ENCODE measurements around the gene PI16. TPM values are rescaled to one million over a fixed set of nuclear protein-coding genes. Genes with fewer than 3 reads are reported as not detected.

PI16 gene
- total and polyA plus RNA-seq, 9 donors, result 0.12 to 43.1 (median 3.1) TPM; not detected in 1

- peaks cover 13% of the 10 kb centered on the region for H3K4me1 ChIP-seq (ENCODE audit: insufficient read depth)
- DNase-seq, result no peak
- no peak overlapping the region for H3K4me3 ChIP-seq
- H3K27me3 ChIP-seq, result no peaks in the 10 kb centered on the region
- WGBS, 3 donors, result 43 to 48% (median 48%) methylated on average over 5 of the region's 5 CpGs
- no peaks in the 10 kb centered on the region for H3K9me3 ChIP-seq
- no peak overlapping the region for H3K27ac ChIP-seq
- TF ChIP-seq EP300 (IDR thresholded peaks at IDR 0.05), result no peak
- TF ChIP-seq POLR2A (IDR thresholded peaks at IDR 0.05), result no peak
- TF ChIP-seq CTCF (IDR thresholded peaks at IDR 0.05), result no peak
- H3K36me3 ChIP-seq, result no peaks in the 10 kb centered on the region
- intact Hi-C loops (cut with DNase I), result no loop called here
These were observed 34.0 kb upstream of the PI16 start for GRCh38 chr6:36920546-36920945.

- no peak overlapping the region for H3K4me3 ChIP-seq
- no peak for DNase-seq
- H3K27ac ChIP-seq, result no peak overlapping the region
- no peaks in the 10 kb centered on the region for H3K9me3 ChIP-seq
- no peaks in the 10 kb centered on the region for H3K36me3 ChIP-seq
- H3K27me3 ChIP-seq, result no peaks in the 10 kb centered on the region
- intact Hi-C loops (cut with DNase I), result no loop called here
- TF ChIP-seq CTCF (IDR thresholded peaks at IDR 0.05) (no peak), POLR2A (IDR thresholded peaks at IDR 0.05) (no peak), EP300 (IDR thresholded peaks at IDR 0.05) (no peak)
- H3K4me1 ChIP-seq (ENCODE audit: insufficient read depth), result peaks cover 14% of the 10 kb centered on the region
- WGBS, 3 donors, result 80 to 86% (median 82%) methylated on average over 4 of the region's 4 CpGs
These were observed 30.4 kb upstream of the PI16 start for GRCh38 chr6:36924131-36924530.

GRCh38 chr6:36924778-36925374 lies 29.7 kb upstream of the PI16 start:
- H3K36me3 ChIP-seq, result no peaks in the 10 kb centered on the region

GRCh38 chr6:36925809-36926208 lies 28.7 kb upstream of the PI16 start:
- no peak for TF ChIP-seq POLR2A (IDR thresholded peaks at IDR 0.05)
- TF ChIP-seq EP300 (IDR thresholded peaks at IDR 0.05), result no peak
- no peak for TF ChIP-seq CTCF (IDR thresholded peaks at IDR 0.05)
- no peaks in the 10 kb centered on the region for H3K27me3 ChIP-seq
- DNase-seq, result no peak
- H3K4me3 ChIP-seq, result no peak overlapping the region
- H3K9me3 ChIP-seq, result no peaks in the 10 kb centered on the region
- no peaks in the 10 kb centered on the region for H3K36me3 ChIP-seq
- peaks cover 16% of the 10 kb centered on the region for H3K4me1 ChIP-seq (ENCODE audit: insufficient read depth)
- 87 to 94% (median 92%) methylated on average over 4 of the region's 4 CpGs for WGBS, 3 donors
- peak overlapping the region in 1 of 2 donors; percentile 16 for H3K27ac ChIP-seq
- intact Hi-C loops (cut with DNase I), result no loop called here

More at GRCh38 chr6:36924778-36925374, 29.7 kb upstream of the PI16 start:
- TF ChIP-seq CTCF (IDR thresholded peaks at IDR 0.05), result no peak
- TF ChIP-seq POLR2A (IDR thresholded peaks at IDR 0.05), result no peak
- no peak for DNase-seq
- WGBS, 3 donors, result 28 to 52% (median 36%) methylated on average over 5 of the region's 5 CpGs
- Histone ChIP-seq H3K27me3 (no peaks in the 10 kb centered on the region), H3K9me3 (no peaks in the 10 kb centered on the region), H3K27ac (peak overlapping the region in 1 of 2 donors; percentile 16), H3K4me1 (ENCODE audit: insufficient read depth) (peaks cover 16% of the 10 kb centered on the region), H3K4me3 (no peak overlapping the region)
- intact Hi-C loops (cut with DNase I), result no loop called here

All from ovary (tissue), 9 donors.